Smooth muscle cell (in vitro differentiated cells): ENCODE data around the gene ZNF281. TPM values are rescaled to one million over a fixed set of nuclear protein-coding genes. Genes with fewer than 3 reads are reported as not detected.
A peak's percentile ranks its signal among the peaks of the same experiment; 100 is the strongest.

ENCODE experiments used
- DNase-seq: peaks from one replicate; lab custom pipeline; 2025; ENCODE audit not compliant: unreplicated experiment; lab: John Stamatoyannopoulos, UW
- H2AFZ ChIP-seq: fragments of 200-600 bp; sonication (generic); 2 replicates; pipeline ENCODE4 v1.6.0; 2016; ENCODE audit warnings: antibody characterized with exemption, low read depth, mild to moderate bottlenecking
- H3F3A ChIP-seq: fragments of 200-600 bp; sonication (generic); 2 replicates; pipeline ENCODE4 v1.6.0; 2017; ENCODE audit warnings: antibody characterized with exemption, low read depth
- H3K27ac ChIP-seq: fragments of 200-600 bp; sonication (generic); 2 replicates; pipeline ENCODE4 v1.5.1; 2016; ENCODE audit warnings: low read depth, mild to moderate bottlenecking
- H3K27me3 ChIP-seq: fragments of 200-600 bp; sonication (generic); 2 replicates; pipeline ENCODE4 v1.6.1; 2016; ENCODE audit warnings: low read depth, mild to moderate bottlenecking
- H3K36me3 ChIP-seq: fragments of 200-600 bp; sonication (generic); 2 replicates; pipeline ENCODE4 v1.5.1; 2016; ENCODE audit warnings: low read depth
- H3K4me1 ChIP-seq: fragments of 200-600 bp; sonication (generic); 2 replicates; pipeline ENCODE4 v1.5.1; 2016; ENCODE audit warnings: low read depth
- H3K4me2 ChIP-seq: fragments of 200-600 bp; sonication (generic); 2 replicates; pipeline ENCODE4 v1.6.0; 2016; ENCODE audit warnings: mild to moderate bottlenecking
- H3K4me3 ChIP-seq: fragments of 200-600 bp; sonication (generic); 2 replicates; pipeline ENCODE4 v1.5.1; 2016; ENCODE audit warnings: mild to moderate bottlenecking
- H3K79me2 ChIP-seq: fragments of 200-600 bp; sonication (generic); 2 replicates; pipeline ENCODE4 v1.6.0; 2016; ENCODE audit warnings: low read depth, mild to moderate bottlenecking
- H3K9ac ChIP-seq: fragments of 200-600 bp; sonication (generic); 2 replicates; pipeline ENCODE4 v1.6.0; 2016; ENCODE audit warnings: low read depth
- H3K9me3 ChIP-seq: fragments of 200-600 bp; sonication (generic); replicated peaks from 2 replicates; pipeline ENCODE4 v1.5.1; 2016; ENCODE audit warnings: low read depth
- H4K20me1 ChIP-seq: fragments of 200-600 bp; sonication (generic); 2 replicates; pipeline ENCODE4 v1.6.0; 2016; ENCODE audit warnings: low read depth
- WGBS: methylation state at CpG from one replicate; pipeline ENCODE4 v1.1.7; 2016; ENCODE audit warnings: low lambda C conversion rate; 5-methylcytosine and 5-hydroxymethylcytosine counted together
- polyA plus RNA-seq: library from polyadenylated mRNA; unstranded; fragments of >200 nt; fragmentation: Nextera tagmentation; extraction: Ambion mirVana; gene quantifications from 2 replicates; pipeline ENCODE4 v1.2.1, GENCODE V29; 2016
- total RNA-seq: library from RNA; depleted of rRNA; stranded (reverse); fragments of >200 nt; gene quantifications from 2 replicates; pipeline ENCODE4 v1.2.3, GENCODE V29; 2014
- TF ChIP-seq, protein P1 (sequence below): fragments of 200-600 bp; sonication (generic); IDR thresholded peaks from 2 replicates; pipeline ENCODE4 v1.5.1; 2017; ENCODE audit warnings: borderline replicate concordance, mild to moderate bottlenecking, antibody characterized with exemption; ENCODE audit not compliant: insufficient read depth, poor library complexity, severe bottlenecking

Gene ZNF281
- total and polyA plus RNA-seq, 2 experiments from 2014 or later = 34.4 to 59.4 TPM

DNA sequence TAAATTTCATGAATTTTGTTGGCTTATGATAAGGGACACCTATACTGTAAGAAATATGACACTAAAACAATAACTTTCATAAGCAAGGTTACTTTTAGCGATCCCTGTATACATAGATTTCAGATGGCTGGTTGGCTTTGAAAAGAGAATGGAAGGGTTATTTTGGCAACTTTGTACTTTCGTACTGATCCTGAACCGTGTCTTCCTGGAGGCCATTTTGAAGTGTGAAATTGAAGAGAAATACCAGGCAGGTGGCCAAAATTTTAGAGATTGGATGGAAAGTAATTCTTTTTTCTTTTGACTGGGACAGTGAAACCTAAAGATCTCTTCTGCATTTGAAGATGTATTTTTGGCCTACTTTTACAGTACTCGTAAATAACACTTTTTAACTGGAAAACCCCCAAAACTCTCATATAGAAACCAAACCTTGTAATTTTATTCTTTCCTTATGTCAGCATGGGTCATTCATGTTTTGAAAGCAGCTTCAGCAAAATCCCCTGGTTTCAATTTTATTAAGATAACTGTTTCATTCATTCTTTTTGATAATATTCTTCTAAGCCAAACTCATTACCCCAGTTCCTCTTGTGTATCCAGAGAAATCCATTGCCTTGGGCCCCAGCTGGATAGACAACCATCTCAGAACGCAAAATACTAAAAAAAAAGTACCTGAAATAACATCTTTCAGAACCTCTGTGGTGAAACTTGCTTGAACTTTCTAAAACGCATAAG lies 38.4 kb upstream of the ZNF281 start:
- Histone ChIP-seq H3K79me2 (no peaks in the 10 kb centered on the region), H3F3A (no peaks in the 10 kb centered on the region), H3K36me3 (no peaks in the 10 kb centered on the region), H3K27me3 (no peaks in the 10 kb centered on the region), H3K4me1 (peaks cover under 1% of the 10 kb centered on the region), H4K20me1 (no peaks in the 10 kb centered on the region), H2AFZ (no peak overlapping the region), H3K27ac (no peak overlapping the region), H3K4me3 (no peak overlapping the region), H3K9ac (no peak overlapping the region), H3K9me3 (no peaks in the 10 kb centered on the region), H3K4me2 (no peak overlapping the region)
- 99% methylated on average over 6 of the region's 6 CpGs for WGBS
- no peak for DNase-seq
- TF ChIP-seq, protein P1, sequence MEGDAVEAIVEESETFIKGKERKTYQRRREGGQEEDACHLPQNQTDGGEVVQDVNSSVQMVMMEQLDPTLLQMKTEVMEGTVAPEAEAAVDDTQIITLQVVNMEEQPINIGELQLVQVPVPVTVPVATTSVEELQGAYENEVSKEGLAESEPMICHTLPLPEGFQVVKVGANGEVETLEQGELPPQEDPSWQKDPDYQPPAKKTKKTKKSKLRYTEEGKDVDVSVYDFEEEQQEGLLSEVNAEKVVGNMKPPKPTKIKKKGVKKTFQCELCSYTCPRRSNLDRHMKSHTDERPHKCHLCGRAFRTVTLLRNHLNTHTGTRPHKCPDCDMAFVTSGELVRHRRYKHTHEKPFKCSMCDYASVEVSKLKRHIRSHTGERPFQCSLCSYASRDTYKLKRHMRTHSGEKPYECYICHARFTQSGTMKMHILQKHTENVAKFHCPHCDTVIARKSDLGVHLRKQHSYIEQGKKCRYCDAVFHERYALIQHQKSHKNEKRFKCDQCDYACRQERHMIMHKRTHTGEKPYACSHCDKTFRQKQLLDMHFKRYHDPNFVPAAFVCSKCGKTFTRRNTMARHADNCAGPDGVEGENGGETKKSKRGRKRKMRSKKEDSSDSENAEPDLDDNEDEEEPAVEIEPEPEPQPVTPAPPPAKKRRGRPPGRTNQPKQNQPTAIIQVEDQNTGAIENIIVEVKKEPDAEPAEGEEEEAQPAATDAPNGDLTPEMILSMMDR = no peak

GRCh38 chr1:200445213-200445612 lies 35.4 kb upstream of the ZNF281 start:
- TF ChIP-seq, protein P1 = no peak
- Histone ChIP-seq H3K9me3 (no peaks in the 10 kb centered on the region), H3K27ac (peak overlapping the region; percentile 32), H3K36me3 (no peaks in the 10 kb centered on the region), H3K27me3 (no peaks in the 10 kb centered on the region), H3K79me2 (no peaks in the 10 kb centered on the region), H3F3A (no peaks in the 10 kb centered on the region), H3K4me2 (peak overlapping the region; percentile 10), H2AFZ (no peak overlapping the region), H3K4me1 (no peaks in the 10 kb centered on the region), H3K4me3 (no peak overlapping the region), H3K9ac (no peak overlapping the region), H4K20me1 (no peaks in the 10 kb centered on the region)
- DNase-seq = no peak
- 38% methylated on average over 1 of the region's 1 CpG for WGBS

GRCh38 chr1:200444478-200444877 lies 34.6 kb upstream of the ZNF281 start:
- DNase-seq = no peak
- H3K4me2 ChIP-seq = no peak overlapping the region
- H3K27me3 ChIP-seq = no peaks in the 10 kb centered on the region
- no peaks in the 10 kb centered on the region for H3K9me3 ChIP-seq
- TF ChIP-seq, protein P1 = no peak
- no peak overlapping the region for H3K27ac ChIP-seq
- H4K20me1 ChIP-seq = no peaks in the 10 kb centered on the region
- no peaks in the 10 kb centered on the region for H3K36me3 ChIP-seq
- H3K9ac ChIP-seq = no peak overlapping the region
- no peaks in the 10 kb centered on the region for H3K79me2 ChIP-seq
- H2AFZ ChIP-seq = no peak overlapping the region
- H3F3A ChIP-seq = no peaks in the 10 kb centered on the region
- no peaks in the 10 kb centered on the region for H3K4me1 ChIP-seq
- no peak overlapping the region for H3K4me3 ChIP-seq
- WGBS = 97% methylated on average over 4 of the region's 4 CpGs

DNA sequence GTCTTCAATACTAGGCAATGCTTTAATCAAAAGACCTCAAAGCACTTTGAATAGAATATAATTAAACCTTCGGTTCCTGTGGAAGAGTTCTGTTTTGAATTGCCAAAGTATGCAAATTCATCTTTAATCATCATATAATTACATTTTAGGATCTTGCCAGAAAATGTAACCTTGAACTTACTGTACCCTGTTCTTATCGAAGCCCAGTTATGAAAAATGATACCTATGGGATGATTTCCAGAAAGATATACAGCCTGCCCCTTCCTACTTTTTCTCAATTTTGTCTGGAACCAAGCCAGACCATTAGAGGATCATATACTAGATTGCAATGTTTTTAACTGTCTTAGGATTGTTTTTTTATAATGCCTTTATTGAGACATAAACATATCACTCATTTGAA lies 34.0 kb upstream of the ZNF281 start:
- Histone ChIP-seq H2AFZ (no peak overlapping the region), H3K4me3 (no peak overlapping the region), H3K27ac (no peak overlapping the region), H3K4me1 (no peaks in the 10 kb centered on the region), H3K9ac (no peak overlapping the region), H3F3A (no peaks in the 10 kb centered on the region), H4K20me1 (no peaks in the 10 kb centered on the region), H3K79me2 (no peaks in the 10 kb centered on the region), H3K9me3 (no peaks in the 10 kb centered on the region), H3K36me3 (no peaks in the 10 kb centered on the region), H3K4me2 (no peak overlapping the region), H3K27me3 (no peaks in the 10 kb centered on the region)
- no peak for DNase-seq
- TF ChIP-seq, protein P1 = no peak
- WGBS = 96% methylated on average over 2 of the region's 2 CpGs
